ENCODE data around the gene PTGR1.

Gene PTGR1

DNA sequence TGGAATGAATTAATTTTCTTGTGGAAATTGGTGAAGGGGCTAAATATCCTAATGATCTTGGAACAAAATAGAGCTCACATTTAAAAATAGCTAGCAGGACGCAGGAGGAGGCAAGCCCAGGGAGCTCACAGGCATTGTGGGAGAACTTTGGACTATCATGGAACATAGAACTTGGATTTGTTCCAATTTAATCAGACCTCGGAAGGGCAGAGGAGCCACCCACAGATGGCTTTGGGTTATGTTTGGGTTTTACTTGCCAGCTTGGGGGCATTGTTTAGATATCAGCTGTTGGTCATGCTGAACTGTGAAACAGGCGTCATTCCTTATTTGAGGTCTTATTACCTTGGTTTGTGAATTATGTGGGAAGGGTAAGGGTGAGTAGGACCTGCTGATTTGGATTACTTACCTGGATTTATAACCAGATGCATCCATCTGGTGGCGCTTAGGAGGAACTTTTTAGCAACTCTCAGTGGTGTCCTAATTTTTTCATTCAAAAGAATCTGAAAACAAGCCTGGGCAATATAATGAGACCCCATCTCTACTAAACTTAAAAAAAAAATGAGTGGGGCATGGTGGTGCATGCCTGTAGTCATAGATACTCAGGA is 14.1 kb upstream of the PTGR1 start:
- Histone ChIP-seq H2AFZ (ENCODE audit: low read depth, low read length) (no peak overlapping the region), H3K79me2 (ENCODE audit: low read length) (no peaks in the 10 kb centered on the region), H4K20me1 (ENCODE audit: insufficient read depth, low read length) (no peaks in the 10 kb centered on the region), H3K4me3 (ENCODE audit: low read length) (no peak overlapping the region), H3K27me3 (ENCODE audit: low read depth, low read length) (peaks cover 4% of the 10 kb centered on the region; the same call in 1 of the 2 replicates), H3K27ac (ENCODE audit: low read length) (no peak overlapping the region), H3K4me1 (ENCODE audit: low read length) (no peaks in the 10 kb centered on the region), H3K36me3 (replicated peaks; ENCODE audit: low read depth, low read length) (no peaks in the 10 kb centered on the region), H3K9me3 (ENCODE audit: insufficient read depth, low read length) (no peaks in the 10 kb centered on the region), H3K4me2 (ENCODE audit: low read length) (no peak overlapping the region), H3K9ac (ENCODE audit: low read length) (no peak overlapping the region)
- TF ChIP-seq EZH2phosphoT487 (IDR thresholded peaks at IDR 0.05; ENCODE audit: low read depth) = no peak
- TF ChIP-seq, protein P1, sequence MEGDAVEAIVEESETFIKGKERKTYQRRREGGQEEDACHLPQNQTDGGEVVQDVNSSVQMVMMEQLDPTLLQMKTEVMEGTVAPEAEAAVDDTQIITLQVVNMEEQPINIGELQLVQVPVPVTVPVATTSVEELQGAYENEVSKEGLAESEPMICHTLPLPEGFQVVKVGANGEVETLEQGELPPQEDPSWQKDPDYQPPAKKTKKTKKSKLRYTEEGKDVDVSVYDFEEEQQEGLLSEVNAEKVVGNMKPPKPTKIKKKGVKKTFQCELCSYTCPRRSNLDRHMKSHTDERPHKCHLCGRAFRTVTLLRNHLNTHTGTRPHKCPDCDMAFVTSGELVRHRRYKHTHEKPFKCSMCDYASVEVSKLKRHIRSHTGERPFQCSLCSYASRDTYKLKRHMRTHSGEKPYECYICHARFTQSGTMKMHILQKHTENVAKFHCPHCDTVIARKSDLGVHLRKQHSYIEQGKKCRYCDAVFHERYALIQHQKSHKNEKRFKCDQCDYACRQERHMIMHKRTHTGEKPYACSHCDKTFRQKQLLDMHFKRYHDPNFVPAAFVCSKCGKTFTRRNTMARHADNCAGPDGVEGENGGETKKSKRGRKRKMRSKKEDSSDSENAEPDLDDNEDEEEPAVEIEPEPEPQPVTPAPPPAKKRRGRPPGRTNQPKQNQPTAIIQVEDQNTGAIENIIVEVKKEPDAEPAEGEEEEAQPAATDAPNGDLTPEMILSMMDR (IDR thresholded peaks at IDR 0.05; ENCODE audit: low read depth, low read length) = no peak

DNA sequence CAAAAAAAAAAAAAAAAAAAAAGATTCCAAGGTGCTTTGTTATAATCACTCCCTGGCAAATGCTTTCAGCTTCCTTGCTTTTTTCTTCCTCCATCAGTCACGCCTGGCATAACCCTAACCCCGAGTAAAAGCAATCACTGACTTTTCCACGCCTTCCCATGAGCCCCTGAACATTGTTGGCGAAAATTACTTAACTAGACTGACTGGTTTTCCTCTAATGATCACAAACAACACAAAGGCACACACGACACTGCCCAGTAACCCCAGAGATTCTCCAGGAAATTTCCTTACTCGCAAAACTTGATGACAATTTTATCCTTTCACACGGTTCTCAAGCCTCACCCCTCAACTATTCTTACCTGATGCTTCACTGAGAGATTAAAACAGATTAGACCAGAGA is 11.4 kb upstream of the PTGR1 start:
- Histone ChIP-seq H3K4me2 (ENCODE audit: low read length) (no peak overlapping the region), H3K36me3 (replicated peaks; ENCODE audit: low read depth, low read length) (no peaks in the 10 kb centered on the region), H3K4me1 (ENCODE audit: low read length) (no peaks in the 10 kb centered on the region), H2AFZ (ENCODE audit: low read depth, low read length) (no peak overlapping the region), H3K9me3 (ENCODE audit: insufficient read depth, low read length) (no peaks in the 10 kb centered on the region), H3K27ac (ENCODE audit: low read length) (no peak overlapping the region), H4K20me1 (ENCODE audit: insufficient read depth, low read length) (no peaks in the 10 kb centered on the region), H3K4me3 (ENCODE audit: low read length) (no peak overlapping the region), H3K79me2 (ENCODE audit: low read length) (no peaks in the 10 kb centered on the region), H3K27me3 (ENCODE audit: low read depth, low read length) (peaks cover 2% of the 10 kb centered on the region; the same call in 1 of the 2 replicates), H3K9ac (ENCODE audit: low read length) (no peak overlapping the region)
- TF ChIP-seq, protein P1 (IDR thresholded peaks at IDR 0.05; ENCODE audit: low read depth, low read length) = no peak
- no peak for TF ChIP-seq EZH2phosphoT487 (IDR thresholded peaks at IDR 0.05; ENCODE audit: low read depth)

DNA sequence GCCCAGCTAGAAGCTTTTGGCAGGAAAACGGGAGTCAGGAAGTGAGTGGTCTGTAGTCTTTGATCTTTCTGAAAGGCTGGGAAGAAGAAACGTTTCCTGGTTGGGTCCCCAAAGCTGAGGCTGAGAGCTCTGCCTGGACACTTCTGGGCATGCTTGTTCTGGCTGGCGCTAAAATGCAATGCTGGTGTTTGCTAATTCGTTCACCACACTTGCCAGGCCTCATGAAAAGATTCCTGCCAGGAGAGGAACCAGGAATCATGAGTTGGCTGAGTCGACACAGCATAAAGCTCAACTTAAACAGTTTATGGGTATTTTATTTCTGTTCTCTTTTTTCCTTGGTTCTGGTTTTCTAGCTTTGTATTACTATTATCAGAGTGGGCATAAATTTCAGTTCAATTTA is 10.7 kb upstream of the PTGR1 start:
- Histone ChIP-seq H4K20me1 (ENCODE audit: insufficient read depth, low read length) (no peaks in the 10 kb centered on the region), H3K79me2 (ENCODE audit: low read length) (no peaks in the 10 kb centered on the region), H3K36me3 (replicated peaks; ENCODE audit: low read depth, low read length) (no peaks in the 10 kb centered on the region), H3K27me3 (ENCODE audit: low read depth, low read length) (no peaks in the 10 kb centered on the region), H3K4me1 (ENCODE audit: low read length) (no peaks in the 10 kb centered on the region), H2AFZ (ENCODE audit: low read depth, low read length) (no peak overlapping the region), H3K4me3 (ENCODE audit: low read length) (no peak overlapping the region), H3K9ac (ENCODE audit: low read length) (no peak overlapping the region), H3K27ac (ENCODE audit: low read length) (no peak overlapping the region), H3K9me3 (ENCODE audit: insufficient read depth, low read length) (no peaks in the 10 kb centered on the region), H3K4me2 (ENCODE audit: low read length) (no peak overlapping the region)
- TF ChIP-seq EZH2phosphoT487 (IDR thresholded peaks at IDR 0.05; ENCODE audit: low read depth) = no peak
- TF ChIP-seq, protein P1 (IDR thresholded peaks at IDR 0.05; ENCODE audit: low read depth, low read length) = no peak

DNA sequence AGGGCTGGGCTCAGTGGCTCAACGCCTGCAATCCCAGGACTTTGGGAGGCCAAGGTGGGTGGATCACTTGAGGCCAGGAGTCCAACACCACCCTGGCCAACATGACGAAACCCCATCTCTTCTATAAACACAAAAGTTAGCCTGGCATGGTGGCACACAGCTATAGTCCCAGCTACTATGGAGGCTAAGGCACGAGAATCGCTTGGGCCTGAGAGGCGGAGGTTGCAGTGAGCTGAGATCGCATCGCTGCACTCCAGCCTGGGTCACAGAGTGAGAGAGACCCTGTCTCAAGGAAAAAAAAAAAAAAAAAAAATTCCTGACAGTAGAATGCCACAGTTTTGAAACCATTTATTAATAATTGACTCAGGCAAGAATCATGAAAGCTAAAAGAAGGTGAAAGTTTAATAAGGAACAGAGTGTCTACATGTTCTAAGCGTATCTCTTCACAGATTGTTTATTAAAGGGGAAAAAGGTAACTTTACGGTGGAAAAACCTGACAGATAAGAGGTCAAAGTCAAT is 5.7 kb upstream of the PTGR1 start:
- no peaks in the 10 kb centered on the region for H3K27me3 ChIP-seq (ENCODE audit: low read depth, low read length)
- no peak overlapping the region for H3K27ac ChIP-seq (ENCODE audit: low read length)
- no peak overlapping the region for H3K4me2 ChIP-seq (ENCODE audit: low read length)
- no peaks in the 10 kb centered on the region for H3K36me3 ChIP-seq (replicated peaks; ENCODE audit: low read depth, low read length)
- H4K20me1 ChIP-seq (ENCODE audit: insufficient read depth, low read length) = no peaks in the 10 kb centered on the region
- TF ChIP-seq, protein P1 (IDR thresholded peaks at IDR 0.05; ENCODE audit: low read depth, low read length) = no peak
- TF ChIP-seq EZH2phosphoT487 (IDR thresholded peaks at IDR 0.05; ENCODE audit: low read depth) = no peak
- no peaks in the 10 kb centered on the region for H3K4me1 ChIP-seq (ENCODE audit: low read length)
- H3K9ac ChIP-seq (ENCODE audit: low read length) = no peak overlapping the region
- no peaks in the 10 kb centered on the region for H3K79me2 ChIP-seq (ENCODE audit: low read length)
- H3K9me3 ChIP-seq (ENCODE audit: insufficient read depth, low read length) = no peaks in the 10 kb centered on the region
- no peak overlapping the region for H2AFZ ChIP-seq (ENCODE audit: low read depth, low read length)
- no peak overlapping the region for H3K4me3 ChIP-seq (ENCODE audit: low read length)

Data from OCI-LY3 (cell line).